Measurements from ENCODE around the gene TBX21. TPM values are rescaled to one million over a fixed set of nuclear protein-coding genes. Genes with fewer than 3 reads are reported as not detected.

Gene TBX21
- total RNA-seq, 3 donors from 2014 or later, result 0.72 to 1.2 (median 1.2) TPM

- ATAC-seq (peak; percentile 14), DNase-seq (no peak)
- peak overlapping the region; percentile 42 for H3K4me3 ChIP-seq
- H3K36me3 ChIP-seq (ENCODE audit: low read depth), result no peaks in the 10 kb centered on the region
- H3K4me1 ChIP-seq (ENCODE audit: low read depth), result peaks cover 16% of the 10 kb centered on the region
- intact Hi-C loops (cut with DNase I, micrococcal nuclease), result no loop called here
- TF ChIP-seq CTCF (IDR thresholded peaks at IDR 0.05), result no peak
- no peaks in the 10 kb centered on the region for H3K9me3 ChIP-seq
Measured at GRCh38 chr17:47692895-47693730, 39.9 kb upstream of the TBX21 start.

- intact Hi-C loops (cut with DNase I, micrococcal nuclease), result no loop called here
- Histone ChIP-seq H3K4me1 (ENCODE audit: low read depth) (peaks cover 16% of the 10 kb centered on the region), H3K9me3 (no peaks in the 10 kb centered on the region), H3K4me3 (peak within 1 kb of the TSS; percentile 42), H3K36me3 (ENCODE audit: low read depth) (no peaks in the 10 kb centered on the region)
- DNase-seq (peak; percentile 35 to 74 (median 62)), ATAC-seq (peak; percentile 44)
- TF ChIP-seq CTCF (IDR thresholded peaks at IDR 0.05), result no peak
Measured at GRCh38 chr17:47693731-47694580, 39.1 kb upstream of the TBX21 start, which contains the start of gene TBKBP1. TSS of gene TBKBP1 (plus strand) at chr17:47694161. CDS start at chr17:47696113, 1,952 bp downstream.

GRCh38 chr17:47694581-47695428 lies 38.2 kb upstream of the TBX21 start:
- DNase-seq (peak; percentile 49 to 79 (median 76)), ATAC-seq (peak; percentile 54)
- Histone ChIP-seq H3K9me3 (no peaks in the 10 kb centered on the region), H3K36me3 (ENCODE audit: low read depth) (no peaks in the 10 kb centered on the region), H3K4me1 (ENCODE audit: low read depth) (peaks cover 16% of the 10 kb centered on the region), H3K4me3 (peak overlapping the region; percentile 42)
- TF ChIP-seq CTCF (IDR thresholded peaks at IDR 0.05), result no peak
- intact Hi-C loops (cut with DNase I, micrococcal nuclease), result no loop called here

- no peak overlapping the region for H3K4me3 ChIP-seq
- no peaks in the 10 kb centered on the region for H3K9me3 ChIP-seq
- peak in 2 of 3 donors; percentile 38 to 64 for DNase-seq
- intact Hi-C loops (cut with DNase I, micrococcal nuclease), result no loop called here
- H3K36me3 ChIP-seq (ENCODE audit: low read depth), result no peaks in the 10 kb centered on the region
- peaks cover 16% of the 10 kb centered on the region for H3K4me1 ChIP-seq (ENCODE audit: low read depth)
- no peak for TF ChIP-seq CTCF (IDR thresholded peaks at IDR 0.05)
- ATAC-seq, result peak; percentile 10
Measured at GRCh38 chr17:47695429-47696376, 37.3 kb upstream of the TBX21 start.

All from mucosa of descending colon (tissue), 3 donors.